Skeletal muscle satellite cell (primary cell): Measurements from ENCODE around the gene HPCAL1.

Experiments
- H3K27me3 ChIP-seq: 2 replicates; pipeline ENCODE4 v1.7.0; 2013; ENCODE audit warnings: low read length; ENCODE audit not compliant: control insufficient read depth, insufficient read depth
- H3K36me3 ChIP-seq: 2 replicates; pipeline ENCODE4 v1.7.0; 2013; ENCODE audit warnings: mild to moderate bottlenecking, control low read depth, low read length; ENCODE audit not compliant: insufficient read depth
- H3K4me1 ChIP-seq: 2 replicates; pipeline ENCODE4 v1.7.0; 2013; ENCODE audit warnings: low read length; ENCODE audit not compliant: control insufficient read depth, insufficient read depth
- H3K4me2 ChIP-seq: 2 replicates; pipeline ENCODE4 v1.7.0; 2013; ENCODE audit warnings: mild to moderate bottlenecking, low read length
- H3K4me3 ChIP-seq: 2 replicates; pipeline ENCODE4 v1.7.0; 2013; ENCODE audit warnings: low read length
- H3K9ac ChIP-seq: 2 replicates; pipeline ENCODE4 v1.7.0; 2013; ENCODE audit warnings: mild to moderate bottlenecking, low read depth, low read length, moderate library complexity
- H3K9me3 ChIP-seq: replicated peaks from 2 replicates; pipeline ENCODE4 v1.7.0; 2013; ENCODE audit warnings: mild to moderate bottlenecking, control low read depth, low read length

Gene HPCAL1

DNA sequence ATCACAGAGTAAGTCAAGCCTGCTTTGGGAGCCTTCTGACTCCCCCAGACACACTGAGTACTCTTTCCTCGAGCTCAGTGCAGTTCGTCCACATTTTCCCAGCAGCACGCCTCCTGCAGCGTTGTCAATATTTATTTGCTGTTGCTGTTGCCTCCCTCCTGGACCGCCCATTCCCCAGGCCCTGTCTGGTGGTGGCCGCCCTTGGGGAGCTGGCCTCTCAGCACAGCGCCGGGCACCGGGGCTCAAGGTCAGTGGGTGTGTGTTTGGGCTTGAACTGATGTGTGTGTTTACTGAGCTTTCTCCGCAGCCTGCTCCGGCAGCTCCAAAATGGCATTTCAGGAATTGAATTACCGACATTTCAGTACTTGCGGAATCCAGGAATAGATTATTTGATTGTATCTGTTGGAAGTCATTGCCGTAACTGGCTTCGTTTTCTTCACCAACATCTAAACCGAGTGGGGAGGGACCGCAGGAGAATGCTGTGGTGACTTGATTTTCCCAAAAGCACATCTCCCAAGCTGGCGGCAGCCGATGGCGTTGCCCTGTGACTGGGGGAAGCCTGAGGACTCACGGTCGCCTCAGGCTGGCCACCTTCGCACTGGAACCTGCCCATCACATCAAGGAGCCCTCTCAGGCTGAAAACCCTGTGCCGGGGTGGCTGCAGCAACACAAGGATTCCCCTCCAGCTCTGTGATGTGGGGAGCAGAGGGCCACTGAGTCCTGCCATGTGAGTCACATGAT, 66.0 kb downstream of the HPCAL1 start:
- H3K4me2 ChIP-seq, result no peak overlapping the region
- H3K27me3 ChIP-seq, result no peaks in the 10 kb centered on the region
- peaks cover 12% of the 10 kb centered on the region for H3K36me3 ChIP-seq
- no peak overlapping the region for H3K9ac ChIP-seq
- no peak overlapping the region for H3K4me3 ChIP-seq
- no peaks in the 10 kb centered on the region for H3K4me1 ChIP-seq
- no peaks in the 10 kb centered on the region for H3K9me3 ChIP-seq

DNA sequence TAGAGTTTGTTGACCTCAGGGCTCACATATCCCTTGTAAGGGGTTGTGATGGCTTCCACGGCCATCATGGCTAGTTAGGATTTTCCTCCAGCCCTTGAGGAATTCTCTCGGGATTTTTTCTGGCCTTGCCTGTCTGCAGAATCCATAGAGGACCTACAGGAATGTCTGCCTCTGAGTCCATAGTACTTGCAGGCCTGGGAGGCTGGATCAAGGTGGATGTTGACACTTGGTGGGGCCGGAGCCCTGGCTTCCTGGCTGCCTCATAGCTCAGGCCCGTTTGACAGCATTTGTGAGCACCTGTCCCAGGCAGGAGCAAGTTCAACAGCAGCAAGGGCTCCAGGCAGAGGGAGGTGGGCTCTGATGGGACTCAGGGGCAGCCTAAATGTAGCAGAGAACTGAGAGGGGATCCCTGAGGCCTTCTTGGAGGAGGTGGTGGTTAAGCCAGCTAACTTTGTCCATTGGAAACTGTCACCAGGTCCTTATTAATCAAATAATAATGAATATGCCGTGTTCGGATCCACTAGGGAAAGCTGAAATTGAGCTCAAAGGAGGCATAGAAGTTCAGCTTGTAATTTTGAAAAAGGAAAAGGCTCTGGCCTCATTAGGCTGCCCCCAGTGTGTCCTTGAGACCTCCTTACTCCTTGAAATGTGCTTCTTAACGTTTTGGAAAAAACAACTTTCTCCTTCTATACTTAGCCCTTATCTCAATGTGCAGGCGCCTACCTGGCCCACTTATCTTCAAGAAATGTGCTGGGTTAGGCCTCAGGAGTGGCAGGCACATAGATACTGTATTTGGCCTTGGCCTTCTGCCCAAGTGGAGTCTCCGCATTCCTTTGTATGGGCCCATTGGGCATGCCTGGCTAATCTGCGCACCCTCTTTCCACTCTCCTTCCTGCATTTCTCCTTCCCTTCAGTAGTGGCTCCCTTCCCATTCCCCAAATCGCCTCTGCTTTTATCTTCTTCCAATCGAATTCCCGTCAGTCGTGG, 66.9 kb downstream of the HPCAL1 start:
- H3K4me1 ChIP-seq, result no peaks in the 10 kb centered on the region
- no peaks in the 10 kb centered on the region for H3K9me3 ChIP-seq
- H3K4me2 ChIP-seq, result no peak overlapping the region
- no peak overlapping the region for H3K9ac ChIP-seq
- no peaks in the 10 kb centered on the region for H3K27me3 ChIP-seq
- no peak overlapping the region for H3K4me3 ChIP-seq
- peaks cover 14% of the 10 kb centered on the region for H3K36me3 ChIP-seq

- Histone ChIP-seq H3K9me3 (no peaks in the 10 kb centered on the region), H3K27me3 (no peaks in the 10 kb centered on the region), H3K9ac (no peak overlapping the region), H3K36me3 (peaks cover 14% of the 10 kb centered on the region), H3K4me2 (no peak overlapping the region), H3K4me3 (no peak overlapping the region), H3K4me1 (no peaks in the 10 kb centered on the region)
Observed at GRCh38 chr2:10370390-10370789, 67.7 kb downstream of the HPCAL1 start.

- H3K4me3 ChIP-seq, result no peak overlapping the region
- H3K36me3 ChIP-seq, result peaks cover 17% of the 10 kb centered on the region
- no peak overlapping the region for H3K9ac ChIP-seq
- no peaks in the 10 kb centered on the region for H3K4me1 ChIP-seq
- H3K27me3 ChIP-seq, result no peaks in the 10 kb centered on the region
- H3K4me2 ChIP-seq, result no peak overlapping the region
- H3K9me3 ChIP-seq, result no peaks in the 10 kb centered on the region
Observed at GRCh38 chr2:10370895-10371294, 68.2 kb downstream of the HPCAL1 start.

- Histone ChIP-seq H3K36me3 (peaks cover 17% of the 10 kb centered on the region), H3K27me3 (no peaks in the 10 kb centered on the region), H3K4me2 (no peak overlapping the region), H3K4me1 (no peaks in the 10 kb centered on the region), H3K9me3 (no peaks in the 10 kb centered on the region), H3K9ac (no peak overlapping the region), H3K4me3 (no peak overlapping the region)
Observed at GRCh38 chr2:10371441-10372196, 68.9 kb downstream of the HPCAL1 start.

DNA sequence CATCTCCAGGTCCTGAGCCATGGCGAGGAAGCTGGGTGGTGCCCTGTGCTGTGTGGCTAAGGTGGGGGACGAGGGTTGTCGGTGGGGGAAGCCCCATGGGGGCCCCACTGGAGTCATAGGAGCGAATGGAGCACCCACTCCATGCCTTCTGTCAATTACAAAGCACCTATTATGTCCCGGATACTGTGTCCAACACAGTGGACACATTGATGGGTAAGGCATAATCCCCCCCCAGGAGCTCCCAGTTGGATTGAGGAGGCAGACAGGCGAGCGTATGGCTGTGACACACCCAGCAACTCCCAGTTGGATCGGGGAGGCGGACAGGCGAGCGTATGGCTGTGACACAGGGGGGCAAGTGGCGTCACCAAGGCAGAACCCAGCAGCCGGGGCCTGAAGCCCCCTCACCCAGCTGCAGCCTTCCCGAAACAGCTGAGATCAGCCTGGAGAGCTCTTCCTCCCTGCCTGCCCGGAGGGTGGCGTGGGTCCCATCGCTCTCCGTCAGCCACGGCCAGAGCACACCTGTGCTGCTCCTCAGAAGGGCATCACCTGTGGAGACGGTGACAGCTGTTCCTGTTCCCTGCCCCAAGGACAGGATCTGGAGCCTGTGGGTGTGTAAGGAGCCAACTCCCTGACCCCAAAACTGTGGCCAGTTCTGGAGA, 69.6 kb downstream of the HPCAL1 start:
- Histone ChIP-seq H3K4me2 (no peak overlapping the region), H3K9ac (no peak overlapping the region), H3K27me3 (no peaks in the 10 kb centered on the region), H3K36me3 (peaks cover 21% of the 10 kb centered on the region), H3K4me1 (no peaks in the 10 kb centered on the region), H3K9me3 (no peaks in the 10 kb centered on the region), H3K4me3 (no peak overlapping the region)

- no peaks in the 10 kb centered on the region for H3K9me3 ChIP-seq
- no peaks in the 10 kb centered on the region for H3K4me1 ChIP-seq
- H3K36me3 ChIP-seq, result peaks cover 21% of the 10 kb centered on the region
- no peak overlapping the region for H3K9ac ChIP-seq
- H3K27me3 ChIP-seq, result no peaks in the 10 kb centered on the region
- no peak overlapping the region for H3K4me3 ChIP-seq
- H3K4me2 ChIP-seq, result no peak overlapping the region
Observed at GRCh38 chr2:10372862-10373240, 70.1 kb downstream of the HPCAL1 start.

DNA sequence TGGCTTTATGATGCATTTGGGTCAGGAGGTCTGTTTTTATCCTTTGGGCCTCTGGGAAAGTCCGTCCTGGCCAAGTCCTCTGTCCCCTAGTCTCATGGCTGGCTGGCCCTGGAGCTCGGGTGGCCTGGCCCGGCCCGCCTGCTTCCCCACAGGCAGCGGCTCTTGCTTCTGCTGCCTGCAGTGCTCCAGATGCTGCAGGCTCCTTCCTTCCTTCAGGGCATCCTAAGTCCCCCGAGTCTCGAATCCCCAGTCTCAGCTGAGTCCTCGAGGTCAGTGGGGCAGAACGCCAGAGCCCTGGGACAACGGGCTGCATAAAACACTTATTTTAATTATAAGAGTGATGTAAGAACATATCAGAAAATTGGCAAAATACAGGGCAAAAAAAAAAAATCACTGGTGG, 71.2 kb downstream of the HPCAL1 start:
- no peaks in the 10 kb centered on the region for H3K9me3 ChIP-seq
- H3K9ac ChIP-seq, result no peak overlapping the region
- no peaks in the 10 kb centered on the region for H3K4me1 ChIP-seq

DNA sequence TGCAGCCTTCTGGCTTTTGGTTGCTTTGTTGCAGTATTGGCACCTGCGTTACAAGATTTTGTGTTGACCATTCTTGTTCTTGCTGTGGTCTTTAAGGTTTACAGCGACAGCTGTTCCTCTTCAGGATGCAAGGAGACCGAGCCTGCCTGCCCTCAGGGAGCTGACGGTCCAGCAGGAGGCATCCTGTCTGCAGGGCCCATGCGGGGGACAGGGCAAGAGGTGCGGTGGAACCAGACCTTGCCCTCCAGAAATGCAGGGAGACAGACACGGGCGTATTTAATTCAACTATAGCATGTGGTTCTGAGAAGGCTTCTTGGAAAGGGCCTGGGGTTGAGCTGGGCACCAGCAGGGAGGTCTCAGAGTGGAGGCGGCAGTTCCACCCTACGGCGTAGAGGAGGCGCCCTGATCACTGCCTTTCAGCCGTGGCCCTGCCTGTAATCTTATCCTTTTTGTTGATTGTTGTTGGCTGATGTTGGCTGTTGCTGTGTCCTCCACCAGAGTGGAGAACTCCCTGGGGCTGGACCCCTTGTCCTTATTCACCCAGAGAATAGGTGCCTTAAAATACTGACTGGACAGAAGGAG, 71.7 kb downstream of the HPCAL1 start:
- peaks cover 21% of the 10 kb centered on the region for H3K36me3 ChIP-seq
- no peak overlapping the region for H3K9ac ChIP-seq
- no peaks in the 10 kb centered on the region for H3K27me3 ChIP-seq
- H3K9me3 ChIP-seq, result no peaks in the 10 kb centered on the region
- no peak overlapping the region for H3K4me3 ChIP-seq
- no peak overlapping the region for H3K4me2 ChIP-seq
- peaks cover under 1% of the 10 kb centered on the region for H3K4me1 ChIP-seq

More for the DNA sequence above, 71.2 kb downstream of the HPCAL1 start:
- no peak overlapping the region for H3K4me3 ChIP-seq
- H3K36me3 ChIP-seq, result peaks cover 21% of the 10 kb centered on the region
- H3K4me2 ChIP-seq, result no peak overlapping the region
- no peaks in the 10 kb centered on the region for H3K27me3 ChIP-seq

- Histone ChIP-seq H3K9ac (no peak overlapping the region), H3K9me3 (no peaks in the 10 kb centered on the region), H3K4me2 (no peak overlapping the region), H3K4me1 (peaks cover 12% of the 10 kb centered on the region), H3K27me3 (no peaks in the 10 kb centered on the region), H3K4me3 (no peak overlapping the region), H3K36me3 (peaks cover 17% of the 10 kb centered on the region)
Observed at GRCh38 chr2:10375570-10376281, 73.0 kb downstream of the HPCAL1 start.
